ENCODE results near the gene CRB1. TPM values are rescaled to one million over a fixed set of nuclear protein-coding genes. Genes with fewer than 3 reads are reported as not detected.

Gene CRB1
- total and polyA plus RNA-seq, 2 donors from 2014 or later = 0.16 to 1.2 TPM

DNA sequence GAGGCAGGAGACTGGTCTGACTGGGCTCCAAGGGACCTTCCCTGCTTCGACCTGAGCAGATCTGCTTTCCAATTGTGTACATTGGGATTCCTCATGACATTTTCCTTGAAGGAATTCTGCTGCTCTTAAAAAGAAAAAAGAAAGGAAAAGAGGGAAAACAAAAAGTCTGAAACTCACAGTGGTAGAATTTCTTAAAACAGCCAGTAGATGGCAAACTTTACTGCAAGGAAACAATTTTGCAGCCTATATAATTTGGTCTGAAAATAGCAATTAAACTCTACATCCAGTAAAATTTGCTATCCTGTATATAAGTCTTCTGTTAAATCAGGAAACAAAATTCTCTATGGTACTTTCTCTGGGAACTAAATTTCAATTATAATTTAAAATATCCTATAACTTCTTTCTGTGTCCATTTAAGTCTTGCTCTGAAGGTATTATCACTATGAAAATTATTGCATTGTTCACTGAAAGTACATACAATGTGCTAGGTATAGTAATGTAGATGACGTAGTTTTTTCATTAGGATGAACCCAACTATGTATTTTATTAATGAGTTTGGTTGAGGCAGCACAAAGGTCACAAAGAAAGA, 59.8 kb downstream of the CRB1 start:
- no peaks in the 10 kb centered on the region for H3K9me3 ChIP-seq (ENCODE audit: control insufficient read depth in 2 of 3, insufficient read depth in 1 of 3, low read length in 3 of 3)
- H3K27me3 ChIP-seq (ENCODE audit: control insufficient read depth, insufficient read depth, low read length) = no peaks in the 10 kb centered on the region
- no peaks in the 10 kb centered on the region for H3K36me3 ChIP-seq (ENCODE audit: control insufficient read depth in 2 of 3, insufficient read depth in 3 of 3, low read length in 3 of 3)
- no peak for DNase-seq
- H3K27ac ChIP-seq (ENCODE audit: low read depth in 2 of 2, low read length in 2 of 2) = no peak overlapping the region
- no peak for FAIRE-seq
- TF ChIP-seq, protein P1, sequence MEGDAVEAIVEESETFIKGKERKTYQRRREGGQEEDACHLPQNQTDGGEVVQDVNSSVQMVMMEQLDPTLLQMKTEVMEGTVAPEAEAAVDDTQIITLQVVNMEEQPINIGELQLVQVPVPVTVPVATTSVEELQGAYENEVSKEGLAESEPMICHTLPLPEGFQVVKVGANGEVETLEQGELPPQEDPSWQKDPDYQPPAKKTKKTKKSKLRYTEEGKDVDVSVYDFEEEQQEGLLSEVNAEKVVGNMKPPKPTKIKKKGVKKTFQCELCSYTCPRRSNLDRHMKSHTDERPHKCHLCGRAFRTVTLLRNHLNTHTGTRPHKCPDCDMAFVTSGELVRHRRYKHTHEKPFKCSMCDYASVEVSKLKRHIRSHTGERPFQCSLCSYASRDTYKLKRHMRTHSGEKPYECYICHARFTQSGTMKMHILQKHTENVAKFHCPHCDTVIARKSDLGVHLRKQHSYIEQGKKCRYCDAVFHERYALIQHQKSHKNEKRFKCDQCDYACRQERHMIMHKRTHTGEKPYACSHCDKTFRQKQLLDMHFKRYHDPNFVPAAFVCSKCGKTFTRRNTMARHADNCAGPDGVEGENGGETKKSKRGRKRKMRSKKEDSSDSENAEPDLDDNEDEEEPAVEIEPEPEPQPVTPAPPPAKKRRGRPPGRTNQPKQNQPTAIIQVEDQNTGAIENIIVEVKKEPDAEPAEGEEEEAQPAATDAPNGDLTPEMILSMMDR (IDR thresholded peaks at IDR 0.05; ENCODE audit: borderline replicate concordance, extremely low read depth, insufficient read depth) = peak; percentile 42
- no peak overlapping the region for H3K9ac ChIP-seq (ENCODE audit: low read length in 3 of 3)
- no peaks in the 10 kb centered on the region for H3K4me1 ChIP-seq (ENCODE audit: control insufficient read depth in 2 of 3, insufficient read depth in 2 of 3, low read depth in 1 of 3, low read length in 3 of 3)
- intact Hi-C loops (cut with DNase I) = no loop called here
- no peak overlapping the region for H3K4me3 ChIP-seq (ENCODE audit: low read length in 3 of 3)

DNA sequence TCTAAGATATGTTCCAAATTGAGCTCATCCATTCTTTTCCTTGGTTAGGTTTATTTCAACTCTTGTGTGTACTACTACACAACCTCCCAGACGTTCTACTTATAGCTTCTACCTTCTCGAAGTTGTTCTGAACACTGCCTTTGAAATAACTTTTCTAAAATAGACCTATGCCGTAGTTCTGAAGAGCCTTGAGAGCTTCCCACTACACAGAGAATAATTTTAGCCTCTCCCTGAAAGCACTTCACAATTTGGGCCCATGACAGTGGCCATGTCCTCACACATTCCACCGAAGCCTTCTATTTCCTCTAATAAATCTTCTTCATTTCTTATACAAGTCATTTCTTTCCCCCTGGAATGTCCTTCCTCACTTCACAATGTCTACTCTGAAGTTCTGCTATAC, 62.2 kb downstream of the CRB1 start:
- Histone ChIP-seq H3K9me3 (ENCODE audit: control insufficient read depth in 2 of 3, insufficient read depth in 1 of 3, low read length in 3 of 3) (no peaks in the 10 kb centered on the region), H3K9ac (ENCODE audit: low read length in 3 of 3) (no peak overlapping the region), H3K4me3 (ENCODE audit: low read length in 3 of 3) (no peak overlapping the region), H3K27ac (ENCODE audit: low read depth in 2 of 2, low read length in 2 of 2) (no peak overlapping the region), H3K4me1 (ENCODE audit: control insufficient read depth in 2 of 3, insufficient read depth in 2 of 3, low read depth in 1 of 3, low read length in 3 of 3) (no peaks in the 10 kb centered on the region), H3K27me3 (ENCODE audit: control insufficient read depth, insufficient read depth, low read length) (no peaks in the 10 kb centered on the region), H3K36me3 (ENCODE audit: control insufficient read depth in 2 of 3, insufficient read depth in 3 of 3, low read length in 3 of 3) (no peaks in the 10 kb centered on the region)
- TF ChIP-seq, protein P1 (IDR thresholded peaks at IDR 0.05; ENCODE audit: borderline replicate concordance, extremely low read depth, insufficient read depth) = no peak
- DNase-seq (no peak), FAIRE-seq (no peak)
- intact Hi-C loops (cut with DNase I) = no loop called here

DNA sequence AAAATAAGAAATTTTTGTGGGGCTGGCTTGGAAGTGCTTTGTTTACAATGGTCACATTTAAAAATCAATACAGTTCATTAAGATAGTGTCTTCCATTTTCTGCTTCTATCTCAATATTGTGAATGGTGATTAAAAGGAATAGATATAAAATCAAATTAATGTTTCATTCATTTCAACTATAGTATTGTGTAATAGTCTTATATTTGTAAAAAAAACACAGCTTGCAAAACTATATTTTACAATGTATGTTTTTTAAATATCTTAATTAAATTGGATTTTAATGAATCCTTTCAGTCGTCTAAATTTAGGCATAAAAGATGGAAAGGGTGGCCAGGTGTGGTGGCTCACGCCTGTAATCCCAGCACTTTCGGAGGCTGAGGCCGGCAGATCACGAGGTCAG, 63.5 kb downstream of the CRB1 start:
- Histone ChIP-seq H3K27ac (ENCODE audit: low read depth in 2 of 2, low read length in 2 of 2) (no peak overlapping the region), H3K9ac (ENCODE audit: low read length in 3 of 3) (no peak overlapping the region), H3K9me3 (ENCODE audit: control insufficient read depth in 2 of 3, insufficient read depth in 1 of 3, low read length in 3 of 3) (no peaks in the 10 kb centered on the region), H3K4me1 (ENCODE audit: control insufficient read depth in 2 of 3, insufficient read depth in 2 of 3, low read depth in 1 of 3, low read length in 3 of 3) (no peaks in the 10 kb centered on the region), H3K27me3 (ENCODE audit: control insufficient read depth, insufficient read depth, low read length) (no peaks in the 10 kb centered on the region), H3K36me3 (ENCODE audit: control insufficient read depth in 2 of 3, insufficient read depth in 3 of 3, low read length in 3 of 3) (no peaks in the 10 kb centered on the region), H3K4me3 (ENCODE audit: low read length in 3 of 3) (no peak overlapping the region)
- FAIRE-seq (no peak), DNase-seq (no peak)
- intact Hi-C loops (cut with DNase I) = no loop called here
- TF ChIP-seq, protein P1 (IDR thresholded peaks at IDR 0.05; ENCODE audit: borderline replicate concordance, extremely low read depth, insufficient read depth) = no peak

DNA sequence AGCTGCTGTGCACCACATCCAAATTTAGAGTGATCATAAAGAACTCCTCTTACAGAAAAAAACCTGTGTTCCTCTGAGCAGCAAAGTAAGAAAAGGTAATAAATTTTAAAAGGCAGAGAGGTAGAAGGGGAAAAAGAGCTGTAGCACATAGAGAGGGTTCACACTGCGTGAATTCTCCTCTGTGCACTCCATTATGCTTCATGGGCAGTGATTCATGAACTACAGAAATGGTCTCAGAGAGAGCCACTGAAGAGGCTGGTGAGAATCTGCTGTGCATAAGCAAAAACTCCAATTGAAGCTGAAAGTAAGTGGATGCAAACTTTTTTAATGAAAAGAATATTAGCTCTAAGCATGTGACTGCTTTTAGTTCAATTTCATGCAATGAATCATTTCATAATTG, 65.0 kb downstream of the CRB1 start:
- Histone ChIP-seq H3K27me3 (ENCODE audit: control insufficient read depth, insufficient read depth, low read length) (no peaks in the 10 kb centered on the region), H3K36me3 (ENCODE audit: control insufficient read depth in 2 of 3, insufficient read depth in 3 of 3, low read length in 3 of 3) (no peaks in the 10 kb centered on the region), H3K4me3 (ENCODE audit: low read length in 3 of 3) (no peak overlapping the region), H3K9me3 (ENCODE audit: control insufficient read depth in 2 of 3, insufficient read depth in 1 of 3, low read length in 3 of 3) (no peaks in the 10 kb centered on the region), H3K9ac (ENCODE audit: low read length in 3 of 3) (no peak overlapping the region), H3K27ac (ENCODE audit: low read depth in 2 of 2, low read length in 2 of 2) (no peak overlapping the region), H3K4me1 (ENCODE audit: control insufficient read depth in 2 of 3, insufficient read depth in 2 of 3, low read depth in 1 of 3, low read length in 3 of 3) (no peaks in the 10 kb centered on the region)
- DNase-seq (no peak), FAIRE-seq (no peak)
- intact Hi-C loops (cut with DNase I) = no loop called here
- TF ChIP-seq, protein P1 (IDR thresholded peaks at IDR 0.05; ENCODE audit: borderline replicate concordance, extremely low read depth, insufficient read depth) = no peak

All from kidney (tissue), 14 donors.